K562 (cell line): ENCODE measurements around the gene BHLHE40. TPM values are rescaled to one million over a fixed set of nuclear protein-coding genes. Genes with fewer than 3 reads are reported as not detected.
A peak's percentile ranks its signal among the peaks of the same experiment; 100 is the strongest.

Experiments used
- ATAC-seq: fragments of 200-7000 bp; cut with Tn5 transposase; 3 replicates; pipeline ENCODE4 v1.9.1; 2020; ENCODE audit warnings: moderate library complexity
- BruUV-seq: library from RNA; stranded (reverse); fragments of 400-500 nt; replicated peaks from 2 replicates; lab custom pipeline; 2021; lab: Mats Ljungman, UMichigan
- CTCF ChIA-PET: fragments of 300-600 bp; formaldehyde crosslinking; extraction: SDS; loops from one replicate; lab custom pipeline; 2021; ENCODE audit warnings: low intra/inter-chr PET ratio; lab: Yijun Ruan, JAX
- POLR2A ChIA-PET: fragments of 300-600, 350-650 bp; sonication (Branson Sonifier 250); formaldehyde crosslinking; extraction: SDS; loops from one replicate; lab custom pipeline; 2021; ENCODE audit warnings: antibody characterized with exemption, inconsistent platforms; lab: Yijun Ruan, JAX
- DNase-seq, 4 experiments: peaks; one replicate each; pipeline versions ENCODE4 v3.0.0 to v3.0.0-alpha.2; 2011 to 2018; ENCODE audit warnings: low spot score in 3 of 4, mixed read lengths in 3 of 4; ENCODE audit errors: extremely low read depth in 1 of 4
- FAIRE-seq: peaks from 2 replicates; lab custom pipeline; 2011; peaks lifted over from hg19 to GRCh38; lab: Jason Lieb, UNC
- H2AFZ ChIP-seq: 2 replicates; pipeline ENCODE4 v1.6.0; 2011; ENCODE audit warnings: low read depth, low read length, control low read depth, inconsistent platforms
- H3K27ac ChIP-seq: fragments of 200-600 bp; 3 replicates; pipeline ENCODE4 v1.8.0; 2011; ENCODE audit warnings: low read depth, mild to moderate bottlenecking, control low read depth, inconsistent platforms, low read length, moderate library complexity, mixed read lengths; ENCODE audit errors: extremely low read depth
- H3K27me3 ChIP-seq, 2 experiments: fragments of 300-600 bp in 1 of 2; 2 replicates in 1 of 2; 3 replicates in 1 of 2; pipeline versions ENCODE4 v1.6.0 to v1.8.0; 2011; ENCODE audit warnings: inconsistent platforms in 2 of 2, low read length in 2 of 2, mild to moderate bottlenecking in 1 of 2, mixed read lengths in 1 of 2, moderate library complexity in 1 of 2; ENCODE audit not compliant: control insufficient read depth in 2 of 2, insufficient read depth in 2 of 2
- H3K36me3 ChIP-seq: fragments of 300-600 bp; 3 replicates; pipeline ENCODE4 v1.8.0; 2011; ENCODE audit warnings: mild to moderate bottlenecking, low read length, inconsistent platforms; ENCODE audit not compliant: control insufficient read depth, insufficient read depth
- H3K4me1 ChIP-seq, 2 experiments: fragments of 200-600 bp in 1 of 2; replicated peaks in 1 of 2; 2 replicates in 1 of 2; 3 replicates in 1 of 2; pipeline versions ENCODE4 v1.5.1 to v1.8.0; 2011; ENCODE audit warnings: inconsistent platforms in 2 of 2, low read length in 2 of 2, mild to moderate bottlenecking in 1 of 2, mixed read lengths in 1 of 2, moderate library complexity in 1 of 2; ENCODE audit not compliant: control insufficient read depth in 2 of 2, insufficient read depth in 2 of 2
- H3K4me2 ChIP-seq: 2 replicates; pipeline ENCODE4 v1.6.1; 2011; ENCODE audit warnings: low read length, control low read depth, inconsistent platforms, mixed read lengths; ENCODE audit not compliant: insufficient read depth
- H3K4me3 ChIP-seq: fragments of 200-600 bp; sonication (generic), shearing (Covaris generic); 2 replicates; pipeline ENCODE4 v1.5.1; 2016; ENCODE audit warnings: control low read depth, inconsistent platforms
- H3K79me2 ChIP-seq: fragments of 200-600 bp; 3 replicates; pipeline ENCODE4 v1.8.0; 2011; ENCODE audit warnings: low read length, inconsistent platforms; ENCODE audit not compliant: control insufficient read depth, insufficient read depth
- H3K9ac ChIP-seq, 2 experiments: 2 replicates each; pipeline versions ENCODE4 v1.6.0 to v1.6.1; 2011; ENCODE audit warnings: low read depth in 2 of 2, low read length in 2 of 2, control low read depth in 1 of 2, inconsistent platforms in 1 of 2, mild to moderate bottlenecking in 1 of 2, mixed read lengths in 1 of 2; ENCODE audit not compliant: insufficient read depth in 1 of 2
- H3K9me1 ChIP-seq: one replicate; pipeline ENCODE4 v1.6.0; 2011; ENCODE audit warnings: inconsistent platforms, mild to moderate bottlenecking, low read length, moderate library complexity; ENCODE audit not compliant: control insufficient read depth, insufficient read depth
- H3K9me3 ChIP-seq: replicated peaks from 2 replicates; pipeline ENCODE4 v1.5.1; 2011; ENCODE audit warnings: low read depth, low read length, inconsistent platforms; ENCODE audit not compliant: control insufficient read depth, insufficient read depth
- H4K20me1 ChIP-seq: replicated peaks from 2 replicates; pipeline ENCODE4 v1.6.1; 2011; ENCODE audit warnings: low read length, inconsistent platforms, mixed read lengths; ENCODE audit not compliant: control insufficient read depth, insufficient read depth
- ADNP ChIP-seq: fragments of 200-800 bp; sonication (Bioruptor generic); IDR thresholded peaks from 2 replicates; pipeline ENCODE4 v1.6.1; 2016; ENCODE audit warnings: missing genetic modification characterization, missing compliant biosample characterization
- CBFA2T2 ChIP-seq: fragments of 450-650 bp; conservative IDR thresholded peaks from 2 replicates; pipeline ENCODE4 v1.6.1; 2017; ENCODE audit warnings: mild to moderate bottlenecking
- CREB1 ChIP-seq, 2 experiments: sonication (generic) in 1 of 2; formaldehyde crosslinking in 1 of 2; IDR thresholded peaks; 2 replicates each; pipeline versions ENCODE4 v1.6.1 to v1.8.0; 2012 to 2022; ENCODE audit warnings: inconsistent platforms in 1 of 2, mild to moderate bottlenecking in 1 of 2, missing genetic modification reagents in 1 of 2, moderate library complexity in 1 of 2
- GATAD2A ChIP-seq: fragments of 450-650 bp; IDR thresholded peaks from 2 replicates; pipeline ENCODE4 v1.6.1; 2017
- GTF2A2 ChIP-seq: IDR thresholded peaks from 2 replicates; pipeline ENCODE4 v1.6.1; 2016; ENCODE audit warnings: mild to moderate bottlenecking, missing genetic modification characterization, missing compliant biosample characterization
- HES1 ChIP-seq: fragments of 450-650 bp; IDR thresholded peaks from 2 replicates; pipeline ENCODE4 v1.6.1; 2016; ENCODE audit warnings: low read depth, mild to moderate bottlenecking, moderate library complexity
- MBD2 ChIP-seq: sonication (generic); IDR thresholded peaks from 2 replicates; pipeline ENCODE4 v1.6.1; 2016; ENCODE audit warnings: low read depth, borderline replicate concordance
- MLX ChIP-seq, 2 experiments: fragments of 450-650 bp in 1 of 2; sonication (generic) in 1 of 2; formaldehyde crosslinking; conservative IDR thresholded peaks; 2 replicates each; pipeline versions ENCODE4 v1.4.0 to v1.8.1; 2020 to 2022; ENCODE audit warnings: mild to moderate bottlenecking in 1 of 2, missing genetic modification reagents in 1 of 2
- MYC ChIP-seq, 2 experiments: fragments of 250-450 bp in 1 of 2; sonication (Bioruptor Pico) in 1 of 2; IDR thresholded peaks; 2 replicates each; pipeline versions ENCODE4 v1.5.1 to v1.6.1; 2012 to 2021; ENCODE audit warnings: low read depth in 2 of 2, borderline replicate concordance in 1 of 2, improper control_type of control experiment in 1 of 2, low read length in 1 of 2, mild to moderate bottlenecking in 1 of 2, moderate library complexity in 1 of 2
- POLR2AphosphoS5 ChIP-seq: IDR thresholded peaks from 2 replicates; pipeline ENCODE4 v1.6.1; 2011; ENCODE audit warnings: mild to moderate bottlenecking, low read depth, low read length, moderate library complexity; ENCODE audit not compliant: control insufficient read depth, insufficient read depth
- RAD51 ChIP-seq: fragments of 450-650 bp; IDR thresholded peaks from 2 replicates; pipeline ENCODE4 v1.7.1; 2016; ENCODE audit warnings: low read depth, mild to moderate bottlenecking, borderline replicate concordance
- TCFL5 ChIP-seq: fragments of 250-450 bp; sonication (Bioruptor Pico); conservative IDR thresholded peaks from 2 replicates; pipeline ENCODE4 v1.6.1; 2021; ENCODE audit warnings: mild to moderate bottlenecking, moderate library complexity, matching md5 sums
- TSC22D4 ChIP-seq: fragments of 450-650 bp; IDR thresholded peaks from 2 replicates; pipeline ENCODE4 v1.6.1; 2016; ENCODE audit warnings: missing genetic modification characterization, missing biosample characterization, control low read depth
- ZEB2 ChIP-seq: fragments of 450-650 bp; IDR thresholded peaks from 2 replicates; pipeline ENCODE4 v1.6.1; 2016
- ZNF140 ChIP-seq: fragments of 250-450 bp; sonication (Bioruptor Pico); IDR thresholded peaks from 2 replicates; pipeline ENCODE4 v1.8.0; 2021; ENCODE audit warnings: moderate library complexity, mild to moderate bottlenecking, inconsistent platforms
- WGBS: fragments of 100-300 bp; shearing (Covaris generic); methylation state at CpG from one replicate; pipeline ENCODE4 v1.1.6; 2016; ENCODE audit warnings: low coverage, mixed read lengths; ENCODE audit not compliant: insufficient coverage; ENCODE audit errors: missing lambda C conversion rate; 5-methylcytosine and 5-hydroxymethylcytosine counted together
- in situ Hi-C: fragments of 300-500 bp; cut with MboI; formaldehyde crosslinking; loops from 4 replicates; pipeline ENCODE4 v1.15.0; 2018; ENCODE audit warnings: inconsistent platforms, mixed read lengths
- intact Hi-C: fragments of 100-400 bp; cut with micrococcal nuclease; formaldehyde crosslinking; loops from 2 replicates; pipeline ENCODE4 v1.14.2; 2022
- polyA plus RNA-seq, 8 experiments: library from polyadenylated mRNA; depleted of rRNA in 4 of 8; stranded (reverse) in 5 of 8; unstranded in 3 of 8; fragments of >200 nt; fragmentation: Nextera tagmentation in 2 of 8; fragmentation: Illumina TruSeq in 1 of 8; extraction: Ambion mirVana in 2 of 8; extraction: Trizol in 1 of 8; gene quantifications; 2 replicates each; pipeline versions ENCODE4 v1.2.1 to v1.2.3, GENCODE V29; 2011 to 2014; ENCODE audit warnings: inconsistent platforms in 1 of 8, missing spikeins in 1 of 8
- total RNA-seq, 7 experiments: library from RNA; depleted of rRNA in 6 of 7; stranded (reverse); fragments of >200 nt in 6 of 7; fragmentation: Illumina TruSeq in 2 of 7; extraction: Trizol in 2 of 7; gene quantifications; 2 replicates each; pipeline versions ENCODE4 v1.2.1 to v1.2.3, GENCODE V29; 2011 to 2021; ENCODE audit warnings: low replicate concordance in 1 of 7
- TF ChIP-seq, protein P1 (sequence below): fragments of 200-800 bp; sonication (Bioruptor generic); IDR thresholded peaks from 2 replicates; pipeline ENCODE4 v1.6.1; 2017; ENCODE audit warnings: missing genetic modification characterization, missing compliant biosample characterization

The BHLHE40 gene
- total and polyA plus RNA-seq, 9 of the 15 experiments (the other 6 are each of a cell fraction or from before 2014, with no cell fraction given), result 12.0 to 83.9 (median 31.4) TPM

GRCh38 chr3:5017925-5018531 lies 38.8 kb downstream of the BHLHE40 start (continued):
- TF ChIP-seq GTF2A2, result peak; percentile 60
- peak; percentile 33; the same call in 1 of the 2 replicates for TF ChIP-seq POLR2AphosphoS5
- TF ChIP-seq, protein P1, sequence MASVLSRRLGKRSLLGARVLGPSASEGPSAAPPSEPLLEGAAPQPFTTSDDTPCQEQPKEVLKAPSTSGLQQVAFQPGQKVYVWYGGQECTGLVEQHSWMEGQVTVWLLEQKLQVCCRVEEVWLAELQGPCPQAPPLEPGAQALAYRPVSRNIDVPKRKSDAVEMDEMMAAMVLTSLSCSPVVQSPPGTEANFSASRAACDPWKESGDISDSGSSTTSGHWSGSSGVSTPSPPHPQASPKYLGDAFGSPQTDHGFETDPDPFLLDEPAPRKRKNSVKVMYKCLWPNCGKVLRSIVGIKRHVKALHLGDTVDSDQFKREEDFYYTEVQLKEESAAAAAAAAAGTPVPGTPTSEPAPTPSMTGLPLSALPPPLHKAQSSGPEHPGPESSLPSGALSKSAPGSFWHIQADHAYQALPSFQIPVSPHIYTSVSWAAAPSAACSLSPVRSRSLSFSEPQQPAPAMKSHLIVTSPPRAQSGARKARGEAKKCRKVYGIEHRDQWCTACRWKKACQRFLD (CRISPR knock-in tag), result peak; percentile 61; the same call in 1 of the 2 replicates
- no peak for TF ChIP-seq MYC (IDR thresholded peaks at IDR 0.05; ENCODE audit: low read depth, low read length)
- no peak for TF ChIP-seq MYC (CRISPR knock-in tag; IDR thresholded peaks at IDR 0.05; ENCODE audit: borderline replicate concordance, low read depth)

DNA sequence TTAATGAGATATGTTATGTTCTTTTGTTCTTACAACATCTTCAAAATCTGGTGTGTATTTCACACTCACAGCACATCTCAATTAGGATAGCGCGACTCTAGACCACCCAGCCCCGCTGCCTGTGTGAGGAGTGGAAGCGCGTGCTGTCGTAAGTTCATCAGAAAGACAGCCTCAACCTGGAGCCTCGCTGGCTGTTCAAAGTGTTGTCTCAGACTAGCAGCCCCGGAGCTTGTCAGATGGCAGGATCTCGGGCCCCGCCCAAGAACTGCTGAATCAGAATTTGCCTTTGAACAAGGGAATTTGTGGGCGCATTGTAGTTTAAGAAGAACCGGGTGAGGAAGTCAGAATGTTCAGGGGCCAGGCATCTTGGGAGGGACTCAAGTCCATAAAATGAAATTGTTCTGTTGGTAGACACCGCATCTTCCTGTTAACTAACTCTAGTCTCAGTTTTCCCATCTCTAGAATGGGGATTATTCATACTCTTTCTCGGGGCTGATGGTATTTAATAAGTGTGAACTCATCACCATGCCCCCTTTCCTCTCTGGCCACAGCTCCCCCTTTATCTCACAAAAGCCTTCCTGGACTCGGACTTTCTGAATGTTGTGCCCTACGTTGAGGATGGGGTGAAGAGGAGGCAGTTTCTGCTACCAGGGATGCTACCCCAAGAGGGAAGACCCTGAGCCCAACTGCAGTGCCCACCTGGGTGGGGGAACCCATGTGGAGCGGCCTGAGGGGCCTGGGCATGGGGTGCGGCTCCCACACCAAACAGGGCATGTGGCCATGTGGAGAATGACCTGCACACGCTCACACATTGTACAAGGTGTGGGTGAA lies 40.4 kb downstream of the BHLHE40 start:
- Histone ChIP-seq H3K9ac (peak overlapping the region; percentile 31 to 49; a peak in 3 of 4 replicates), H3K27ac (peak overlapping the region; percentile 57), H3K4me1 (peaks cover 70 to 87% of the 10 kb centered on the region in 2 experiments), H3K9me1 (no peaks in the 10 kb centered on the region), H3K9me3 (no peaks in the 10 kb centered on the region), H4K20me1 (no peaks in the 10 kb centered on the region), H2AFZ (peak overlapping the region; percentile 53), H3K27me3 (no peaks in the 10 kb centered on the region; a peak in 1 of 5 replicates), H3K4me2 (peak overlapping the region; percentile 43; the same call in 1 of the 2 replicates), H3K79me2 (no peaks in the 10 kb centered on the region), H3K4me3 (no peak overlapping the region), H3K36me3 (no peaks in the 10 kb centered on the region)
- ChIA-PET CTCF (no interaction called here), POLR2A (interaction anchor here (0.7 to 1.2 kb wide), 4 partner anchors 13 to 193 kb away, joined by 3 read pairs; no protein-coding TSS in a partner anchor)
- FAIRE-seq, result peak; percentile 83
- no TSS peak for BruUV-seq
- 26% methylated on average over 19 of the region's 19 CpGs for WGBS
- peak; percentile 65 for ATAC-seq
- in situ Hi-C loops (loop anchor here (5.0 kb wide), 1 partner anchor 37 kb away; no protein-coding TSS in a partner anchor), intact Hi-C loops (loop anchor here (1.0 to 2.0 kb wide), 2 partner anchors 17 to 39 kb away; no protein-coding TSS in a partner anchor)
- peak; percentile 85 to 94 (median 86) for DNase-seq
- TF ChIP-seq CBFA2T2 (no peak), RAD51 (peak; percentile 20; the same call in 1 of the 2 replicates), TSC22D4 (tag) (no peak), ADNP (tag) (no peak), GATAD2A (no peak), MLX (CRISPR knock-in tag; conservative IDR thresholded peaks at IDR 0.05) (no peak), ZNF140 (CRISPR knock-in tag) (no peak), MBD2 (no peak), TCFL5 (CRISPR knock-in tag) (no peak), HES1 (peak; percentile 11; the same call in 1 of the 2 replicates), CREB1 (IDR thresholded peaks at IDR 0.05) (0 out of 2 replicates have a peak, but pooled peaks have one; percentile 40), CREB1 (CRISPR knock-in tag; IDR thresholded peaks at IDR 0.05) (no peak), ZEB2 (peak; percentile 77)
